Lung (tissue), 12 donors: Measurements from ENCODE around the gene DAAM2. TPM values are rescaled to one million over a fixed set of nuclear protein-coding genes. Genes with fewer than 3 reads are reported as not detected.

ENCODE experiments used
- ATAC-seq: fragments of 200-7000 bp; cut with Tn5 transposase; one replicate; pipeline ENCODE4 v1.9.1; 2020; ENCODE audit warnings: moderate number of reproducible peaks; ENCODE audit not compliant: insufficient read depth, low FRiP score
- DNase-seq, 3 donors: peaks; one replicate each; pipeline ENCODE4 v3.0.0-alpha.2; 2013 to 2017
- H3K27ac ChIP-seq, 2 donors: one replicate each; pipeline ENCODE4 v1.5.1; 2013; ENCODE audit warnings: mild to moderate bottlenecking in 2 of 2, moderate library complexity in 2 of 2, control low read depth in 1 of 2, inconsistent platforms in 1 of 2, low read depth in 1 of 2, low read length in 1 of 2
- H3K27me3 ChIP-seq, 3 donors: one replicate each; pipeline ENCODE4 v1.5.1; 2013; ENCODE audit warnings: low read length in 2 of 3; ENCODE audit not compliant: control insufficient read depth in 3 of 3, insufficient read depth in 3 of 3
- H3K36me3 ChIP-seq, 4 donors: one replicate each; pipeline ENCODE4 v1.5.1; 2013; ENCODE audit warnings: low read length in 4 of 4, mild to moderate bottlenecking in 1 of 4, moderate library complexity in 1 of 4; ENCODE audit not compliant: control insufficient read depth in 4 of 4, insufficient read depth in 4 of 4
- H3K4me1 ChIP-seq, 5 donors: one replicate each; pipeline ENCODE4 v1.5.1; 2013; ENCODE audit warnings: low read length in 5 of 5, mild to moderate bottlenecking in 2 of 5, moderate library complexity in 1 of 5; ENCODE audit not compliant: control insufficient read depth in 5 of 5, insufficient read depth in 5 of 5
- H3K4me3 ChIP-seq: one replicate; pipeline ENCODE4 v1.5.1; 2013; ENCODE audit warnings: mild to moderate bottlenecking, control low read depth, moderate library complexity
- H3K9ac ChIP-seq, 2 donors: one replicate each; pipeline ENCODE4 v1.5.1; 2013; ENCODE audit warnings: low read length in 2 of 2, control low read depth in 1 of 2; ENCODE audit not compliant: insufficient read depth in 1 of 2
- H3K9me3 ChIP-seq, 4 donors: one replicate each; pipeline ENCODE4 v1.5.1; 2013; ENCODE audit warnings: low read length in 3 of 4, mild to moderate bottlenecking in 1 of 4, moderate library complexity in 1 of 4; ENCODE audit not compliant: control insufficient read depth in 4 of 4, insufficient read depth in 3 of 4
- CTCF ChIP-seq: IDR thresholded peaks from 2 replicates; pipeline ENCODE4 v1.5.1; 2012; ENCODE audit warnings: mild to moderate bottlenecking; ENCODE audit errors: control extremely low read depth, extremely low read depth
- WGBS, 2 donors: extraction: QIAGEN DNeasy Blood & Tissue Kit; methylation state at CpG; one replicate each; pipeline ENCODE4 v1.1.7; 2013; 5-methylcytosine and 5-hydroxymethylcytosine counted together
- polyA plus RNA-seq, 2 donors: library from polyadenylated mRNA; stranded (reverse); fragments of 200-250 nt; gene quantifications; one replicate each; pipeline ENCODE4 v1.2.1, GENCODE V29; 2013
- total RNA-seq, 2 donors: library from RNA; depleted of rRNA in 1 of 2; stranded (reverse); fragments of >200 nt in 1 of 2; gene quantifications; one replicate each; pipeline ENCODE4 v1.2.1, GENCODE V29; 2014 to 2021
- donor health status: control.
- donor health status: control.
- donor health status: Bipolar disorder and iron deficiency.
- donor health status: healthy.
- donor health status: DM: yes; HTN: yes; CAD: no.

Gene DAAM2
- total and polyA plus RNA-seq, 4 donors: 13.6 to 43.0 (median 28.5) TPM

- TF ChIP-seq CTCF: no peak
- no peaks in the 10 kb centered on the region for H3K27me3 ChIP-seq
- H3K27ac ChIP-seq: no peak overlapping the region
- H3K4me3 ChIP-seq: no peak overlapping the region
- 94 to 95% methylated on average over 5 of the region's 5 CpGs for WGBS, 2 donors
- ATAC-seq: no peak
- no peak overlapping the region for H3K9ac ChIP-seq
- H3K4me1 ChIP-seq: peaks cover 0 to 9% (median 0%) of the 10 kb centered on the region in 5 donors
- no peak for DNase-seq
- H3K36me3 ChIP-seq: peaks cover 0 to 2% (median 0%) of the 10 kb centered on the region in 4 donors
- no peaks in the 10 kb centered on the region for H3K9me3 ChIP-seq
Measured at GRCh38 chr6:39834866-39835265, 42.7 kb downstream of the DAAM2 start.

GRCh38 chr6:39835821-39836295 is 43.7 kb downstream of the DAAM2 start:
- 56 to 69% methylated on average over 2 of the region's 2 CpGs for WGBS, 2 donors
- no peak overlapping the region for H3K27ac ChIP-seq
- no peaks in the 10 kb centered on the region for H3K27me3 ChIP-seq
- peaks cover 0 to 2% (median 0%) of the 10 kb centered on the region in 4 donors for H3K36me3 ChIP-seq
- ATAC-seq (no peak), DNase-seq (peak in 2 of 3 donors; percentile 30 to 55)
- peaks cover 0 to 9% (median 0%) of the 10 kb centered on the region in 5 donors for H3K4me1 ChIP-seq
- H3K9me3 ChIP-seq: no peaks in the 10 kb centered on the region
- H3K9ac ChIP-seq: no peak overlapping the region
- H3K4me3 ChIP-seq: no peak overlapping the region
- no peak for TF ChIP-seq CTCF

- Histone ChIP-seq H3K4me1 (peaks cover 0 to 9% (median 0%) of the 10 kb centered on the region in 5 donors), H3K9ac (no peak overlapping the region), H3K36me3 (peaks cover 0 to 2% (median 0%) of the 10 kb centered on the region in 4 donors), H3K9me3 (no peaks in the 10 kb centered on the region), H3K4me3 (no peak overlapping the region), H3K27ac (no peak overlapping the region), H3K27me3 (no peaks in the 10 kb centered on the region)
- ATAC-seq: no peak
- 55 to 72% methylated on average over 4 of the region's 4 CpGs for WGBS, 2 donors
- no peak for TF ChIP-seq CTCF
- DNase-seq: no peak
Measured at GRCh38 chr6:39836606-39837005, 44.4 kb downstream of the DAAM2 start.

GRCh38 chr6:39839445-39839844 is 47.3 kb downstream of the DAAM2 start:
- no peak for DNase-seq
- Histone ChIP-seq H3K4me3 (no peak overlapping the region), H3K9me3 (no peaks in the 10 kb centered on the region), H3K4me1 (peaks cover 0 to 7% (median 0%) of the 10 kb centered on the region in 5 donors), H3K36me3 (no peaks in the 10 kb centered on the region), H3K27me3 (no peaks in the 10 kb centered on the region), H3K9ac (no peak overlapping the region), H3K27ac (no peak overlapping the region)
- 78 to 95% methylated on average over 1 of the region's 1 CpG for WGBS, 2 donors
- ATAC-seq: no peak
- no peak for TF ChIP-seq CTCF
